ENCODE data around the gene PLB1. TPM values are rescaled to one million over a fixed set of nuclear protein-coding genes. Genes with fewer than 3 reads are reported as not detected.

The PLB1 gene
- polyA plus RNA-seq, 1 donor from 2014 or later = 2.8 TPM

DNA sequence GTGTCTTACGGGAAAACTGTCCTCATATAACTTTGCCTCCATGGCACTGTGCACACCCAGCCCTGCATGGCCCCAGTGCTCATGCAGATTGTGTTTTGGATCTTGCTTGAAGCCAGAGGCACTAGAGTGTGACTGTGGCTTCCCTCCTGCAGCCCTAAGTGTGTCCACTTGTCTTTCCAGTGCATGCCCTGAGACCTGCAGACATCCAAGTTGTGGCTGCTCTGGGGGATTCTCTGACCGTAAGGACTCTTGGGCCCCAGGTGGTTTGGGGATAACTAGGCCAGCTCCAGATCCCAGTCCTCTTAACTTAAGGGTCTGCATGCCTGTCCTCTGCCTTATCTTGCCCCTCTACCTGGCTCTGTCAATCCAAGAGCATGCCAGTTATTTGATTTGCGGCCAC is 96.6 kb downstream of the PLB1 start:
- Histone ChIP-seq H3K9me2 (ENCODE audit: insufficient read depth, low read length) (no peaks in the 10 kb centered on the region), H3K9ac (ENCODE audit: low read length) (no peak overlapping the region), H3K27me3 (ENCODE audit: insufficient read depth, low read depth, low read length) (no peaks in the 10 kb centered on the region), H3K79me2 (replicated peaks; ENCODE audit: insufficient read depth, low read length) (no peaks in the 10 kb centered on the region), H2AFZ (ENCODE audit: low read depth, low read length) (no peak overlapping the region), H3K36me3 (ENCODE audit: insufficient read depth, low read length) (no peaks in the 10 kb centered on the region), H3K4me2 (ENCODE audit: low read length) (no peak overlapping the region), H3K4me3 (ENCODE audit: low read length) (no peak overlapping the region), H3F3A (ENCODE audit: insufficient read depth, low read length, poor library complexity, severe bottlenecking) (no peaks in the 10 kb centered on the region), H3K27ac (ENCODE audit: low read length) (no peak overlapping the region), H4K20me1 (ENCODE audit: insufficient read depth) (no peaks in the 10 kb centered on the region), H3K9me3 (ENCODE audit: low read length) (no peaks in the 10 kb centered on the region)
- TF ChIP-seq REST (IDR thresholded peaks at IDR 0.05; ENCODE audit: borderline replicate concordance) = no peak
- no peak for TF ChIP-seq TAF1 (IDR thresholded peaks at IDR 0.05; ENCODE audit: low read depth)

DNA sequence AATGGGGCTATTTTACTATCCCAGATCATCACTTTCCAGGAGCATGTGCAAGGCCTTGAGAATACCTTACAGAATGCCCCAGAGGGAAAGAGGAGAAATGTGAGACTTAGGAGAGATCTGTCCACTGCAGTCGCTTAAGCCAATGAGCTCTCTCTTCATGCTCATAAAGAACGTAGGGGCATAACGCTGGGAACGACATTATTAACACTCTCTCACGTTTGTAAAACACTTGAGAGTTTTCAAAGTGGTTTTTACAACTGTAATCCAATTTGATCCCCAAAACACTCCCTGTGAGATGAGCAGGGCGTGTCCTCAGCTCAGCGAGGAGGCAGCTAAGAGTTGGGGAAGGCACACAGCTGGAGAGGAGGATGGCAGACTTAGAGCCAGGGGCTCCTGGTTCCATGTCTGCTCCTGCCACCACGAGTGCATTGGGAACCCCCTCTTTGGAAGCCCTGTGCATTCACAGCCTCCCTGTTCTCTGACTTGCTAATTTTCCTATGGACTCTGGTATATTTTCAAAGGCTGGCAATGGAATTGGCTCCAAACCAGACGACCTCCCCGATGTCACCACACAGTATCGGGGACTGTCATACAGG is 97.4 kb downstream of the PLB1 start:
- no peak overlapping the region for H3K4me3 ChIP-seq (ENCODE audit: low read length)
- H3K9ac ChIP-seq (ENCODE audit: low read length) = no peak overlapping the region
- no peak overlapping the region for H3K27ac ChIP-seq (ENCODE audit: low read length)
- TF ChIP-seq POLR2AphosphoS5 (IDR thresholded peaks at IDR 0.05) (no peak), EZH2 (IDR thresholded peaks at IDR 0.05; ENCODE audit: borderline replicate concordance, insufficient read depth, low read length, poor library complexity, severe bottlenecking) (no peak), EP300 (conservative IDR thresholded peaks at IDR 0.05; ENCODE audit: poor library complexity, severe bottlenecking) (no peak), TAF1 (IDR thresholded peaks at IDR 0.05; ENCODE audit: low read depth) (no peak), MXI1 (conservative IDR thresholded peaks at IDR 0.05; ENCODE audit: poor library complexity, severe bottlenecking) (no peak), REST (IDR thresholded peaks at IDR 0.05; ENCODE audit: borderline replicate concordance) (no peak), RAD21 (conservative IDR thresholded peaks at IDR 0.05) (no peak), SMC3 (conservative IDR thresholded peaks at IDR 0.05; ENCODE audit: poor library complexity) (no peak), CTCF (IDR thresholded peaks at IDR 0.05; ENCODE audit: poor library complexity, severe bottlenecking) (no peak)
- H3K4me2 ChIP-seq (ENCODE audit: low read length) = no peak overlapping the region
- H3K27me3 ChIP-seq (ENCODE audit: insufficient read depth, low read depth, low read length) = no peaks in the 10 kb centered on the region
- no peaks in the 10 kb centered on the region for H3K79me2 ChIP-seq (replicated peaks; ENCODE audit: insufficient read depth, low read length)
- no peaks in the 10 kb centered on the region for H4K20me1 ChIP-seq (ENCODE audit: insufficient read depth)
- H3K36me3 ChIP-seq (ENCODE audit: insufficient read depth, low read length) = no peaks in the 10 kb centered on the region
- H3F3A ChIP-seq (ENCODE audit: insufficient read depth, low read length, poor library complexity, severe bottlenecking) = no peaks in the 10 kb centered on the region
- no peaks in the 10 kb centered on the region for H3K9me2 ChIP-seq (ENCODE audit: insufficient read depth, low read length)
- H2AFZ ChIP-seq (ENCODE audit: low read depth, low read length) = no peak overlapping the region
- H3K9me3 ChIP-seq (ENCODE audit: low read length) = no peaks in the 10 kb centered on the region

All from neural cell (in vitro differentiated cells).